GM23338 (cell line): ENCODE results near the gene KAZN.

Source experiments
- EZH2 ChIP-seq: fragments of 200-600 bp; sonication (generic); IDR thresholded peaks from one replicate; pipeline ENCODE4 v1.8.0; 2017; ENCODE audit warnings: antibody characterized with exemption, mild to moderate bottlenecking, low read depth; ENCODE audit not compliant: unreplicated experiment
- EZH2phosphoT487 ChIP-seq: fragments of 200-600 bp; sonication (generic); IDR thresholded peaks from one replicate; pipeline ENCODE4 v1.8.1; 2018; ENCODE audit warnings: antibody characterized with exemption; ENCODE audit not compliant: unreplicated experiment
- POLR2AphosphoS5 ChIP-seq: IDR thresholded peaks from 2 replicates; pipeline ENCODE4 v1.6.1; 2016; ENCODE audit warnings: antibody characterized with exemption, low read depth
- TF ChIP-seq, protein P1 (sequence below), 2 experiments: fragments of 200-600 bp in 1 of 2; sonication (generic) in 1 of 2; conservative IDR thresholded peaks; 2 replicates each; pipeline versions ENCODE4 v1.5.1 to v1.6.1; 2016 to 2017; ENCODE audit warnings: antibody characterized with exemption in 2 of 2, low read depth in 2 of 2, mild to moderate bottlenecking in 2 of 2, moderate library complexity in 1 of 2
- TF ChIP-seq, protein P2 (sequence below): IDR thresholded peaks from one replicate; pipeline ENCODE4 v1.6.1; 2018; ENCODE audit warnings: antibody characterized with exemption; ENCODE audit not compliant: unreplicated experiment

DNA sequence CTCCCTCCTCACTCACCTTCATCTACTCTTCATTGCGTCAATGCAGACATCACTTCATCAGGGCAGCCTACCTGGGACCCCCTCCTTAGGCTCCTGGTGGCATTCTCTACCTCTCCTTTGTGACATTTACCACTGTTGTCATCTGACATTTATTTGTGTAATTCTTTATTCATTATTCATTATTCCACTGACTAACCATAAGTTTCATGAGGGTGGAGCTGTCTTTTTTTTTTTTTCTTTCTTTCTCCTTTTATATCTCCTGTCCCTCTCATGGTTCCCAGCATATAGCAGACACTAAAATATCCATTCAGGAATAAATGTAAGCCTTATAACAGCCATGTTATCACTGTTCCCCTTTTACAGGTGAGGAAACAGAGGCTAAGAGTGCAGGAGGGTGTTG, 126.8 kb downstream of the KAZN start:
- TF ChIP-seq, protein P1, sequence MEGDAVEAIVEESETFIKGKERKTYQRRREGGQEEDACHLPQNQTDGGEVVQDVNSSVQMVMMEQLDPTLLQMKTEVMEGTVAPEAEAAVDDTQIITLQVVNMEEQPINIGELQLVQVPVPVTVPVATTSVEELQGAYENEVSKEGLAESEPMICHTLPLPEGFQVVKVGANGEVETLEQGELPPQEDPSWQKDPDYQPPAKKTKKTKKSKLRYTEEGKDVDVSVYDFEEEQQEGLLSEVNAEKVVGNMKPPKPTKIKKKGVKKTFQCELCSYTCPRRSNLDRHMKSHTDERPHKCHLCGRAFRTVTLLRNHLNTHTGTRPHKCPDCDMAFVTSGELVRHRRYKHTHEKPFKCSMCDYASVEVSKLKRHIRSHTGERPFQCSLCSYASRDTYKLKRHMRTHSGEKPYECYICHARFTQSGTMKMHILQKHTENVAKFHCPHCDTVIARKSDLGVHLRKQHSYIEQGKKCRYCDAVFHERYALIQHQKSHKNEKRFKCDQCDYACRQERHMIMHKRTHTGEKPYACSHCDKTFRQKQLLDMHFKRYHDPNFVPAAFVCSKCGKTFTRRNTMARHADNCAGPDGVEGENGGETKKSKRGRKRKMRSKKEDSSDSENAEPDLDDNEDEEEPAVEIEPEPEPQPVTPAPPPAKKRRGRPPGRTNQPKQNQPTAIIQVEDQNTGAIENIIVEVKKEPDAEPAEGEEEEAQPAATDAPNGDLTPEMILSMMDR (conservative IDR thresholded peaks at IDR 0.05; ENCODE audit: low read depth in 2 of 2), result no peak
- TF ChIP-seq EZH2 (no peak), POLR2AphosphoS5 (no peak), EZH2phosphoT487 (no peak)
- TF ChIP-seq, protein P2, sequence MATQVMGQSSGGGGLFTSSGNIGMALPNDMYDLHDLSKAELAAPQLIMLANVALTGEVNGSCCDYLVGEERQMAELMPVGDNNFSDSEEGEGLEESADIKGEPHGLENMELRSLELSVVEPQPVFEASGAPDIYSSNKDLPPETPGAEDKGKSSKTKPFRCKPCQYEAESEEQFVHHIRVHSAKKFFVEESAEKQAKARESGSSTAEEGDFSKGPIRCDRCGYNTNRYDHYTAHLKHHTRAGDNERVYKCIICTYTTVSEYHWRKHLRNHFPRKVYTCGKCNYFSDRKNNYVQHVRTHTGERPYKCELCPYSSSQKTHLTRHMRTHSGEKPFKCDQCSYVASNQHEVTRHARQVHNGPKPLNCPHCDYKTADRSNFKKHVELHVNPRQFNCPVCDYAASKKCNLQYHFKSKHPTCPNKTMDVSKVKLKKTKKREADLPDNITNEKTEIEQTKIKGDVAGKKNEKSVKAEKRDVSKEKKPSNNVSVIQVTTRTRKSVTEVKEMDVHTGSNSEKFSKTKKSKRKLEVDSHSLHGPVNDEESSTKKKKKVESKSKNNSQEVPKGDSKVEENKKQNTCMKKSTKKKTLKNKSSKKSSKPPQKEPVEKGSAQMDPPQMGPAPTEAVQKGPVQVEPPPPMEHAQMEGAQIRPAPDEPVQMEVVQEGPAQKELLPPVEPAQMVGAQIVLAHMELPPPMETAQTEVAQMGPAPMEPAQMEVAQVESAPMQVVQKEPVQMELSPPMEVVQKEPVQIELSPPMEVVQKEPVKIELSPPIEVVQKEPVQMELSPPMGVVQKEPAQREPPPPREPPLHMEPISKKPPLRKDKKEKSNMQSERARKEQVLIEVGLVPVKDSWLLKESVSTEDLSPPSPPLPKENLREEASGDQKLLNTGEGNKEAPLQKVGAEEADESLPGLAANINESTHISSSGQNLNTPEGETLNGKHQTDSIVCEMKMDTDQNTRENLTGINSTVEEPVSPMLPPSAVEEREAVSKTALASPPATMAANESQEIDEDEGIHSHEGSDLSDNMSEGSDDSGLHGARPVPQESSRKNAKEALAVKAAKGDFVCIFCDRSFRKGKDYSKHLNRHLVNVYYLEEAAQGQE, result no peak
